SK-N-SH treated with all-trans-retinoic acid at 6 μM for 48 hours (cell line): ENCODE results near the gene MALT1.

Experiments used
- ATAC-seq: fragments of 200-7000 bp; cut with Tn5 transposase; 3 replicates; pipeline ENCODE4 v1.9.1; 2020; ENCODE audit warnings: mild to moderate bottlenecking, moderate library complexity
- ARNTL ChIP-seq: fragments of 450-650 bp; formaldehyde crosslinking; IDR thresholded peaks from 2 replicates; pipeline ENCODE4 v1.5.0; 2020; ENCODE audit warnings: low read depth, mild to moderate bottlenecking, moderate library complexity, borderline replicate concordance
- BACH2 ChIP-seq: fragments of 250-450 bp; sonication (Bioruptor Pico); IDR thresholded peaks from 2 replicates; pipeline ENCODE4 v1.9.0; 2021; ENCODE audit warnings: mild to moderate bottlenecking, borderline replicate concordance
- CSDC2 ChIP-seq: fragments of 250-450 bp; sonication (Bioruptor Pico); IDR thresholded peaks from 2 replicates; pipeline ENCODE4 v1.5.0; 2020; ENCODE audit warnings: mild to moderate bottlenecking, moderate library complexity
- ESRRG ChIP-seq: fragments of 250-450 bp; sonication (Bioruptor Pico); IDR thresholded peaks from 2 replicates; pipeline ENCODE4 v1.6.1; 2021; ENCODE audit warnings: mild to moderate bottlenecking
- GLIS3 ChIP-seq: fragments of 250-450 bp; sonication (Bioruptor Pico); IDR thresholded peaks from 2 replicates; pipeline ENCODE4 v1.5.0; 2020; ENCODE audit warnings: mild to moderate bottlenecking, moderate library complexity
- ISL1 ChIP-seq: fragments of 250-450 bp; sonication (Bioruptor Pico); IDR thresholded peaks from 2 replicates; pipeline ENCODE4 v2.1.2; 2022; ENCODE audit warnings: mild to moderate bottlenecking, moderate library complexity
- OSR1 ChIP-seq: fragments of 250-450 bp; sonication (Bioruptor Pico); IDR thresholded peaks from 2 replicates; pipeline ENCODE4 v1.8.0; 2022; ENCODE audit warnings: moderate library complexity, mild to moderate bottlenecking, inconsistent platforms
- SNAI2 ChIP-seq: fragments of 250-450 bp; sonication (Bioruptor Pico); IDR thresholded peaks from 2 replicates; pipeline ENCODE4 v1.5.0; 2020; ENCODE audit warnings: mild to moderate bottlenecking, moderate library complexity
- TCF4 ChIP-seq: fragments of 250-450 bp; sonication (Bioruptor Pico); IDR thresholded peaks from 2 replicates; pipeline ENCODE4 v1.8.0; 2021; ENCODE audit warnings: mild to moderate bottlenecking, moderate library complexity, borderline replicate concordance
- TOX ChIP-seq: fragments of 250-450 bp; sonication (Bioruptor Pico); IDR thresholded peaks from 2 replicates; pipeline ENCODE4 v1.8.0; 2021; ENCODE audit warnings: mild to moderate bottlenecking, moderate library complexity, borderline replicate concordance
- ZC3H10 ChIP-seq: fragments of 250-450 bp; sonication (Bioruptor Pico); IDR thresholded peaks from 2 replicates; pipeline ENCODE4 v1.5.1; 2021; ENCODE audit warnings: mild to moderate bottlenecking, moderate library complexity
- ZFP3 ChIP-seq: fragments of 250-450 bp; sonication (Bioruptor Pico); IDR thresholded peaks from 2 replicates; pipeline ENCODE4 v1.5.0; 2020; ENCODE audit warnings: mild to moderate bottlenecking, moderate library complexity
- ZFP30 ChIP-seq: fragments of 450-650 bp; formaldehyde crosslinking; IDR thresholded peaks from 2 replicates; pipeline ENCODE4 v1.5.0; 2022; ENCODE audit warnings: mild to moderate bottlenecking, moderate library complexity
- ZNF565 ChIP-seq: fragments of 450-650 bp; formaldehyde crosslinking; conservative IDR thresholded peaks from 2 replicates; pipeline ENCODE4 v1.5.0; 2020; ENCODE audit warnings: low read depth, mild to moderate bottlenecking, moderate library complexity
- ZNF70 ChIP-seq: fragments of 450-650 bp; formaldehyde crosslinking; IDR thresholded peaks from 2 replicates; pipeline ENCODE4 v1.5.0; 2020; ENCODE audit warnings: mild to moderate bottlenecking, moderate library complexity
- ZNF8 ChIP-seq: fragments of 450-650 bp; formaldehyde crosslinking; IDR thresholded peaks from 2 replicates; pipeline ENCODE4 v1.5.0; 2020; ENCODE audit warnings: mild to moderate bottlenecking, moderate library complexity
- TF ChIP-seq, protein P1 (sequence below): fragments of 250-450 bp; sonication (Bioruptor Pico); IDR thresholded peaks from 2 replicates; pipeline ENCODE4 v1.8.0; 2021; ENCODE audit warnings: low read depth, mild to moderate bottlenecking, moderate library complexity, borderline replicate concordance
- TF ChIP-seq, protein P2 (sequence below): fragments of 250-450 bp; sonication (Bioruptor Pico); IDR thresholded peaks from 2 replicates; pipeline ENCODE4 v1.8.0; 2020; ENCODE audit warnings: mild to moderate bottlenecking, moderate library complexity, borderline replicate concordance
- TF ChIP-seq, protein P3 (sequence below): fragments of 250-450 bp; sonication (Bioruptor Pico); IDR thresholded peaks from 2 replicates; pipeline ENCODE4 v1.5.1; 2021; ENCODE audit warnings: mild to moderate bottlenecking, moderate library complexity
- TF ChIP-seq, protein P4 (sequence below): fragments of 250-450 bp; sonication (Bioruptor Pico); IDR thresholded peaks from 2 replicates; pipeline ENCODE4 v1.5.1; 2020; ENCODE audit warnings: low read depth, mild to moderate bottlenecking, moderate library complexity

The MALT1 gene

DNA sequence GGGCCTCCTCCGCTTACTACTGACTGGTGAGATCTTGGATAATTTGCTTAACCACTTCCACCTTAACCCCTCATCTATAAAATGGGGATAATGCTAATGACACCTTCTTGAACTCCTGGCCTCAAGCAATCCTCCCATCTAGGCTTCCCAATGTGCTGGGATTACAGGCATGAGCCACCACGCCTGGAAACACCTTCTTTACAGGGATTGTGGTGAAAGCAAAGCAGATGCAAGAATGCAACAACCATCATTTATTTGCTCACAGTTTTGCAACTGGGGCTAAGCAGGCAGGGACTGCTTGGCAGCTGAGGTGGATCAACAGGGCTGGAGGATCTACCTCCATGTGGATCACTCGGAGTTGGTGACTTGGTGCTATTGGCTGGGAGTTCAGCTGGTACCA is 117.2 kb downstream of the MALT1 start (continued):
- TF ChIP-seq, protein P1, sequence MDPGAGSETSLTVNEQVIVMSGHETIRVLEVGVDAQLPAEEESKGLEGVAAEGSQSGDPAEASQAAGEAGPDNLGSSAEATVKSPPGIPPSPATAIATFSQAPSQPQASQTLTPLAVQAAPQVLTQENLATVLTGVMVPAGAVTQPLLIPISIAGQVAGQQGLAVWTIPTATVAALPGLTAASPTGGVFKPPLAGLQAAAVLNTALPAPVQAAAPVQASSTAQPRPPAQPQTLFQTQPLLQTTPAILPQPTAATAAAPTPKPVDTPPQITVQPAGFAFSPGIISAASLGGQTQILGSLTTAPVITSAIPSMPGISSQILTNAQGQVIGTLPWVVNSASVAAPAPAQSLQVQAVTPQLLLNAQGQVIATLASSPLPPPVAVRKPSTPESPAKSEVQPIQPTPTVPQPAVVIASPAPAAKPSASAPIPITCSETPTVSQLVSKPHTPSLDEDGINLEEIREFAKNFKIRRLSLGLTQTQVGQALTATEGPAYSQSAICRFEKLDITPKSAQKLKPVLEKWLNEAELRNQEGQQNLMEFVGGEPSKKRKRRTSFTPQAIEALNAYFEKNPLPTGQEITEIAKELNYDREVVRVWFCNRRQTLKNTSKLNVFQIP (CRISPR knock-in tag): no peak
- TF ChIP-seq, protein P2, sequence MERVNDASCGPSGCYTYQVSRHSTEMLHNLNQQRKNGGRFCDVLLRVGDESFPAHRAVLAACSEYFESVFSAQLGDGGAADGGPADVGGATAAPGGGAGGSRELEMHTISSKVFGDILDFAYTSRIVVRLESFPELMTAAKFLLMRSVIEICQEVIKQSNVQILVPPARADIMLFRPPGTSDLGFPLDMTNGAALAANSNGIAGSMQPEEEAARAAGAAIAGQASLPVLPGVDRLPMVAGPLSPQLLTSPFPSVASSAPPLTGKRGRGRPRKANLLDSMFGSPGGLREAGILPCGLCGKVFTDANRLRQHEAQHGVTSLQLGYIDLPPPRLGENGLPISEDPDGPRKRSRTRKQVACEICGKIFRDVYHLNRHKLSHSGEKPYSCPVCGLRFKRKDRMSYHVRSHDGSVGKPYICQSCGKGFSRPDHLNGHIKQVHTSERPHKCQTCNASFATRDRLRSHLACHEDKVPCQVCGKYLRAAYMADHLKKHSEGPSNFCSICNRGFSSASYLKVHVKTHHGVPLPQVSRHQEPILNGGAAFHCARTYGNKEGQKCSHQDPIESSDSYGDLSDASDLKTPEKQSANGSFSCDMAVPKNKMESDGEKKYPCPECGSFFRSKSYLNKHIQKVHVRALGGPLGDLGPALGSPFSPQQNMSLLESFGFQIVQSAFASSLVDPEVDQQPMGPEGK: no peak
- no peak for TF ChIP-seq ARNTL (CRISPR knock-in tag)
- no peak for TF ChIP-seq ZNF8 (CRISPR knock-in tag)
- TF ChIP-seq ISL1 (CRISPR knock-in tag): no peak
- TF ChIP-seq TCF4: no peak
- TF ChIP-seq ZFP3 (CRISPR knock-in tag): no peak
- TF ChIP-seq CSDC2: no peak
- TF ChIP-seq SNAI2: no peak
- no peak for TF ChIP-seq ESRRG (CRISPR knock-in tag)
- TF ChIP-seq ZNF70 (CRISPR knock-in tag): no peak

DNA sequence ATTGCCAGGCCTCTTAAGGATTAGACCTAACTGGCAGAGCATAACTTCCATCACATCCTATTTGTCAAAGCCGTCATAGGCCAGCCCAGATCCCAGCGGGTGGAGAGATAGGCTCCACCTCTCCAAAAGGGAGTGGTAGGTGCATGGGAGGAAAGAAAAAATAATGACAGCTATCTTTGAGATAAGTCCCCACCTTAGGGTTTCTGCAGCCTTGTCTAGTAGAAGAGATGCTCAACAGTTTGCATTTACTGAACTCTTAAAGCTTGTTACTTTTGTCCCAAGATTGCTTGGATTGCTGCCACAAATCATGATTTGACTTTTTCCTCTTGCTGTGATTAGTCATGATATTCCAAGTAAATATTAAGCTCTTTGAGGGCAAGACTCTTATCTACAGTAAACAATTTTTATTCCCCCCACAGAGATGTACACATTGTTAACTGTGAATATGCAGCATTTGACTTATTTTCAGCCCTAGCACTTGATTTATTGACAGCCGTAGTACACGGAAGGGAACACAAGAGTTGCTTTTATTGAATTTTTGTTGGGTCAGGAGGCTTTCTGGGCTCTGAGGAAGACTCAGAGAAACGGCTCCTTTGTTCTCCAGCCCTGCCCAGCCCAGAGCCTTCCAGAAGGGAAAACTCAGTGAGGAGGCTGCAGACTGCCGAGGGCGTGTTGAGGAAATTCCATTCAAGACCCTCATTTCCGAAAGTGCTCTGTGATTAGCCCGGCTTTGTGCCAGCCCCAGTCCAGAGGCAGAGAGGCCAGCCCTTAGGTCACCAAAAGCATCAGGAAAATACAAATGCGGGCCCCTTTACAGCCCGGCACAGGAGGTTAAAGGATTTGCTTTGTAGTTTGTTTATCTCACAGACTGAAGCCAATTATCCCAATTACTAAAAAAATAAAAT is 118.0 kb downstream of the MALT1 start:
- ATAC-seq: no peak
- TF ChIP-seq ZNF565 (CRISPR knock-in tag): no peak

DNA sequence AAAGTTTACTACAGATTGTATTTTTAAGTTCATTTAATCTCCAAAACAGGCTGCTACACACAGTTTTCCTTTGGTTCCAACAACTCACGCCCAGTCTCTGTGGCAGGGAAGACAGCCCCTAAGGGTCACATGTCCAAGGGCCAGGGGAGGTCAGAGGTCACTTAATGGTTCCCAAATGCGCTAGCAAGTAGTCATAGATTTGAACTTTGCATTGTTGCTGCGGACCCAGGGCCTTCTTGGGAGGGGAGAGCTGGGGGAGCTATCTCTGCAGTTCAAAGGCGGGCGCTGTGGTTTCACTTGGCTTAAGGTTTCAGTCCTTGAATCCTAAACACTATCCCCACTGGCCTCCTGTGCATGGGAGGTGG is 118.6 kb downstream of the MALT1 start:
- TF ChIP-seq OSR1 (CRISPR knock-in tag): no peak
- TF ChIP-seq ZC3H10 (CRISPR knock-in tag): no peak
- no peak for ATAC-seq

DNA sequence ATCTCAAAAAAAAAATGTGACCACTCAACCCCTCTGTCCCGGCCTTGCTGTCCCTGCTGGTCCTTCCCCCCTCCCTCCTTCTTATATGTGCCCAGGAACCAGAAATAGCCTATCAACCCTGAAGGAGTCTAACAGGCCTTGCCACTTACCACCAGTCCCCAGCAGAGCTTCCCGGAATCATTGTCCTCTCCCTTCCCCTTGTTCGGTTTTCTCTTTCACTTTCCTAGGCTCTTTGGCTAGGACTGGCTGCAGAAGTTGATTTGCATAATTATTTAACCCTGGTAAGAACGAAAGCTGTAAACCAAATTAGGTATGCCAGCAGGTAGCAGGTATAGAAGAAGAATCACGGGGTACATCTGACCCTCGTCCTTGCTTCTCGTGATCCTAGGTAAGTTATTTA is 120.8 kb downstream of the MALT1 start:
- TF ChIP-seq TOX (CRISPR knock-in tag) (no peak), OSR1 (CRISPR knock-in tag) (no peak), ZNF70 (CRISPR knock-in tag) (no peak), ESRRG (CRISPR knock-in tag) (no peak), ZNF8 (CRISPR knock-in tag) (no peak), BACH2 (CRISPR knock-in tag) (no peak), ARNTL (CRISPR knock-in tag) (no peak), ZFP3 (CRISPR knock-in tag) (no peak), CSDC2 (no peak), ISL1 (CRISPR knock-in tag) (no peak), TCF4 (no peak), GLIS3 (CRISPR knock-in tag) (no peak), ZFP30 (CRISPR knock-in tag) (no peak), SNAI2 (no peak)
- TF ChIP-seq, protein P3, sequence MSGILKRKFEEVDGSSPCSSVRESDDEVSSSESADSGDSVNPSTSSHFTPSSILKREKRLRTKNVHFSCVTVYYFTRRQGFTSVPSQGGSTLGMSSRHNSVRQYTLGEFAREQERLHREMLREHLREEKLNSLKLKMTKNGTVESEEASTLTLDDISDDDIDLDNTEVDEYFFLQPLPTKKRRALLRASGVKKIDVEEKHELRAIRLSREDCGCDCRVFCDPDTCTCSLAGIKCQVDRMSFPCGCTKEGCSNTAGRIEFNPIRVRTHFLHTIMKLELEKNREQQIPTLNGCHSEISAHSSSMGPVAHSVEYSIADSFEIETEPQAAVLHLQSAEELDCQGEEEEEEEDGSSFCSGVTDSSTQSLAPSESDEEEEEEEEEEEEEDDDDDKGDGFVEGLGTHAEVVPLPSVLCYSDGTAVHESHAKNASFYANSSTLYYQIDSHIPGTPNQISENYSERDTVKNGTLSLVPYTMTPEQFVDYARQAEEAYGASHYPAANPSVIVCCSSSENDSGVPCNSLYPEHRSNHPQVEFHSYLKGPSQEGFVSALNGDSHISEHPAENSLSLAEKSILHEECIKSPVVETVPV (CRISPR knock-in tag): no peak
- TF ChIP-seq, protein P4, sequence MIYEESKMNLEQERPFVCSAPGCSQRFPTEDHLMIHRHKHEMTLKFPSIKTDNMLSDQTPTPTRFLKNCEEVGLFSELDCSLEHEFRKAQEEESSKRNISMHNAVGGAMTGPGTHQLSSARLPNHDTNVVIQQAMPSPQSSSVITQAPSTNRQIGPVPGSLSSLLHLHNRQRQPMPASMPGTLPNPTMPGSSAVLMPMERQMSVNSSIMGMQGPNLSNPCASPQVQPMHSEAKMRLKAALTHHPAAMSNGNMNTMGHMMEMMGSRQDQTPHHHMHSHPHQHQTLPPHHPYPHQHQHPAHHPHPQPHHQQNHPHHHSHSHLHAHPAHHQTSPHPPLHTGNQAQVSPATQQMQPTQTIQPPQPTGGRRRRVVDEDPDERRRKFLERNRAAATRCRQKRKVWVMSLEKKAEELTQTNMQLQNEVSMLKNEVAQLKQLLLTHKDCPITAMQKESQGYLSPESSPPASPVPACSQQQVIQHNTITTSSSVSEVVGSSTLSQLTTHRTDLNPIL: no peak
- TF ChIP-seq, protein P1 (CRISPR knock-in tag): no peak
- TF ChIP-seq, protein P2: no peak
- TF ChIP-seq, all 23 proteins: peak for 0
- no peak for ATAC-seq
